Measurements from ENCODE around the gene NFILZ.

NFILZ gene

DNA sequence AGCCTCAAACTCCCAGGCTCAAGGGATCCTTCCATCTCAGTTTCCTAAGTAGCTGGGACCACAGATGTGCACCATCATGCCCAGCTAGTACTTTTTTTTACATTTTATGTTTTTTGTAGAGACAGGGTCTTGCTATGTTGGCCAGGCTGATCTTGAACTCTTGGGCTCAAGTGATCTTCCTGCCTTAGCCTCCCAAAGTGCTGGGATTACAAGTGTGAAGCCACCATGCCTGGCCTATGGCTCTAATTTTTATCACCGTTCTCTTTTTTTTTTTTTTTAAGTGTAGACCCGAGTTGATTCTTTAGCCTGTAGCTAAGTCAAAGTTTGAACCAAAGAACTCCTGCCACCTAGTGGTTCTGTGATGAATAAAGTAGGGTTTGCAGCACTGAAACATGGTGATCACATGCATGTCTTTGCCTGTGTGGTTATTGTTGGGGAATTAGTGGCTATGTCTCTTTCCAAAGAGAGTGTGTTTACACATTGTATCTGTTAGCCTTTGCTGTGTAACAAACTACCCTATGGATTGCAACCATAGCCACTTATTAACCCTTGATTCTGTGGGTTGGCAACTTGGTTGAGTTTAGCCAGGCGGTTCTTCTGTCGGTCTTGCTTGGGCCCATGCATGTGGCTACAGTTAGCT is 11.6 kb downstream of the NFILZ start:
- DNase-seq (ENCODE audit: low spot score): peak; percentile 51

DNA sequence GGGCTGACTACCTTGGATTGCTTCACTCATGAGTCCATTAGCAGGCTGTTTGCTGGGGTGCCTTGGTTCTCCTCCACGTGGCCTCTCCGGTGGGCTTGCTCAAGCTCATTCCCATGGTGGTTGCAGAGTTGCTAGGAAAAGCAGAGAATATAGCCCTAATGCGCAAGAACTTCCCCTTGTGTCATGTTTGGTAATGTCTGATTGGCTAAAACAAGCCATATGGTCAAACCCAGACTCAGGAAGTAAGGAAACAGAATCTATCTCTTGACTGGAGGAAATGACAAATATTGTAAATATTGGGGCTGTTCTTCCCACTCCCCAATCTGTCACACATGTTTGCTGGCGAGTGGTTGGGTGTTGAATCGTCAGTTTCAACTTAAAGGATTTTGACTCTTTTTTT is 12.1 kb downstream of the NFILZ start:
- DNase-seq (ENCODE audit: low spot score): no peak

DNA sequence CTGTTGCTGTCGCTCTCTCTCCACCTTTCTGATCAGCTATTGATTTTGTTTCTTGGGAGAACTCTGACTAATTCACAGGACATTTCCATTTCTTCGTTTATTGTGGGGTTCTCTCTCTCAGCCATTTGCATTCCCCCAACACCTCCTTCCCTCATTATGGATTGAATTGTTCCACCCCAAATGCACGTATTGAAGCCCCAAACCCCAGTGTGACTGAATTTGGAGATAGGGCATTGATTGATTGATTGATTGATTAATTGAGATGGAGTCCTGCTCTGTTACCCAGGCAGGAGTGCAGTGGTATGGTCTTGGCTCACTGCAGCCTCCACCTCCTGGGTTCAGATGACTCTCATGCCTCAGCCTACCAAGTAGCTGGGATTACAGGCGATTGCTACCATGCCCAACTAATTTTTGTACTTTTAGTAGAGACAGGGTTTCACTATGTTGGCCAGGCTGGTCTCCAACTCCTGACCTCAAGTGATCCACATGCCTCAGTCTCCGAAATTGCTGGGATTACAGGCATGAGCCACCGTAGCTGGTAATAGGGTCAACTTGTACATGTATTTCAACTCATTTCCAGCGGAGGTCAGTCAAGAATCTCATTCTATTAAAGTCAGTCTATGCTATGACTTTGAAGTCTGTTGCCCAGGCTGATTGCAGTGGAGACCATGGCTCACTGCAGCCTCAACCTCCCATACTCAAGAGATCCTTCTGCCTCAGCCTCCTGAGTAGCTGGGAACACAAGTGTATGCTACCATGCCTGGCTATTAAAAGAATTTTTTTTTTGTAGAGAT is 13.6 kb downstream of the NFILZ start:
- DNase-seq (ENCODE audit: low spot score): no peak

DNA sequence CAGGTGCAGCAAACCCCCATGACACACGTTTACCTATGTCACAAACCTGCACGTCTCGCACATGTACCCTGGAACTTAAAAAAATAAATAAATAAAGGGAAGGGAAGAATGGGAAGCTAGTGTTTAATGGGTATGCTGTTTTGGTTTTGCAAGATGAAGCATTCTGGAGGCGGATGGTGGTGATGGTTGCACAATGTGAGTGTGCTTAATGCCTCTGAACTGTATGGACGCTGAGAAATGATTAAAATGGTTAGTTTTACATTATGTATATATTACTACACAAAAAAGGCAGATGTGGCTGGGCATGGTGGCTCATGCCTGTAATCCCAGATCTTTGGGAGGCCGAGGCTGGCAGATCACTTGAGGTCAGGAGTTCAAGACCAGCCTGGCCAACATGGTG is 17.8 kb downstream of the NFILZ start:
- DNase-seq (ENCODE audit: low spot score): no peak

DNA sequence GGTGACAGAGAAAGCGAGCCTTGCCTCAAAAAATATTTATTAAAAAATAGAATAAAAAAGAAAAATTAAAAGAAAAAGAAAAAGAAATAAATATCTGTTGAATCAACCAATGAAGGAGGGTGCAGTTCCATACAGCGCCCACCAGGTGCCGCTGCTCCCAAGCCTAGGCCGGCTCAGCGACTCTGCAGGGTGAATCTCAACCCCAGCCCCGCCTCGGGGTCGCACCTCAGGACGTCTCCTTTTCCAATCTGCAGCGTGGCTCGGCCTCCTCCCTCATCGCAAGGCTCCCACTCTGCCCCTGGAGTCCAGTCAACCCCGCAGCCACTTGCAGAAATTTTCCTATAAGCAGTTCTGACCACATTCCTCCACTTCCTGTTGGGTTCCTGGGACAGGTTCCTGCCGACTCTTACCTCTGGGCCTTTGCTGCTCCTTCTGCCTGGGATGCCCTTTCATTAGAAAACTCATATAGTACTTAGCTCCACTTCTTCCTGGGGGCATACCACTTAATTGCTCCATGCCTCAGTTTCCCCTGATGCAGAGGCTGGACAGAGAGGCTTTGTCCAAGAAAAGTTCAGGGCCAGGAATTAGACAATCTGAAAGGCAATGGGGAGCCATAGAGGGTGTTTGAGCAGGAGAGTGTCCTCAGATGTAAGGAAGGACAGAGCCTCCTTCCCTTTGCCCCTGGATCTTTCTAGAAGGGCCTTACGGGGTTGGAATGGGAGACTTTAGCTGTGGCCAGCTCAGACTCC is 24.3 kb downstream of the NFILZ start:
- peak; percentile 75 for DNase-seq (ENCODE audit: low spot score)

DNA sequence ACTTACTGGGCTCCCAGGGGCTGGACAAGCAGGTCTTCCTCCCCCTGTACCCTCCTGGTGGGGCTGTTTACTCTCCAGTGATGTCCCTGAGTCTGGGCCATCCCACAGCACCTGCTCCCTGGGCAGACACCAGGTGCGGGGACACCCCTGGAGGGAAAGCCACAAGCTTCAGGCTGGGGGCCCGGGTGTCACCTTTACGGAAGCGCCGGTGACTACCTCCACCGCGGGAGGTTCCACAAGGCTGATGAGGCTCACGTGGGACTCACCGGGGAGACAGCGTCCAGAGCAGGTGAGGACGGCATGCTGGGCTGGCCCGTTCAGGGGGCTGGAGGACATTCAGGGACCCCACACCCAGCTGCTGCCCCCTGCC is 24.9 kb downstream of the NFILZ start:
- DNase-seq (ENCODE audit: low spot score): no peak

DNA sequence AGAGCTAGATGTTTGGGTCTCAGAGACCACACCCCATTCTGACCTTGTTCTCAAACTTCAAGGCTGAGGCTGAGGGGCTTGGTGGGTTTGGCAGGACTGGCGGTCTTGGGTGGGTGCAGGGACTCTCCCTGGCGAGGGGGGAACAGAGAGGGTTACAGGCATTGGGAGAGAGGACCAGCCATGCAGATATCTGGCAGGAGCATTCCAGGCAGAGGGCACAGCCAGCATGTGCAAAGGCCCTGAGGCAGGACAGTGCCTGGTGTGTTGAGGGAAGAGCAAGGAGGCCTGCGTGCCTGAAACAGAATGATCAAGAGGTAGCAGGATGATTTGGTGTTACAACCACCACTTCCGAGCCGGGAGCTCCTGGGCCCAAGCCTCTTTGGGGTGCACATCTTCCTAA is 27.4 kb downstream of the NFILZ start:
- no peak for DNase-seq (ENCODE audit: low spot score)

DNA sequence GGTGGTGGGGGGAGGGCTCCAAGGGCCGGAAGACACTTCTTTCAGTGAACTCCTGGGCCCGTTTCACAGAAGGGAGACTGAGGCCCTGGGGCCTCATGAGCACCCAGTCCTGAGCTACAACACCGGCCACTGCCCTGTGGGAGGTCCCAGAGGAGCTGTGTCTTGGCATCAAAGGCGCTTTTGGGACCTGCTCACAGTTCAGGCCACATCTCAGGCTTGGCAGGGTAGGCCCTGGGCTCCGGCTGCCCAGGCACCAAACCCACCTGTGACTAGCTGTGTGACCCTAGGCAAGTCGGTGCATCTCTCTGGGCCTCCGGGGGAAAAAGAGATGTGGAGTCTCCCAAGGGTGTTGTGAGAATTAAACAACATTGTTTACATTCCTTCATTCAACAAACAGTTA is 29.5 kb downstream of the NFILZ start:
- no peak for DNase-seq (ENCODE audit: low spot score)

DNA sequence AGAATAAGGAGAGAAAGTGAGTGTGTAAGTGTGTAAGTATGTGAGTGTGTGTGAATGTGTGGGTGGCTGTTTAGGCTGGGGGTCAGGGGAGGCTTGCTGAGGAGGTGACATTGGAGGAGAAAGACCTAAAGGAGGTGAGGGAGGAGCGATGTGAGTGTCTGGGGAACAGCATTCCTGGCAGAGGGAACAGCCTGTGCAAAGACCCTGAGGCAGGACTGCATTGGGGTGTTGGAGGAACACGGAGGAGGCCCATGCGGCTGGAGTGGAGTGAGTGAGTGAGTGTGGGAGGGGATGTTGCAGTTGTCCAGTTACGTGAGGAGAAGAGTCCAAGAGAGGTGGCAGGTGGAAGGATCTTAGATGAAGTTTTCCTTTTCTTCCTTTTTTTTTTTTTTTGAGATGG is 31.8 kb downstream of the NFILZ start:
- no peak for DNase-seq (ENCODE audit: low spot score)

DNA sequence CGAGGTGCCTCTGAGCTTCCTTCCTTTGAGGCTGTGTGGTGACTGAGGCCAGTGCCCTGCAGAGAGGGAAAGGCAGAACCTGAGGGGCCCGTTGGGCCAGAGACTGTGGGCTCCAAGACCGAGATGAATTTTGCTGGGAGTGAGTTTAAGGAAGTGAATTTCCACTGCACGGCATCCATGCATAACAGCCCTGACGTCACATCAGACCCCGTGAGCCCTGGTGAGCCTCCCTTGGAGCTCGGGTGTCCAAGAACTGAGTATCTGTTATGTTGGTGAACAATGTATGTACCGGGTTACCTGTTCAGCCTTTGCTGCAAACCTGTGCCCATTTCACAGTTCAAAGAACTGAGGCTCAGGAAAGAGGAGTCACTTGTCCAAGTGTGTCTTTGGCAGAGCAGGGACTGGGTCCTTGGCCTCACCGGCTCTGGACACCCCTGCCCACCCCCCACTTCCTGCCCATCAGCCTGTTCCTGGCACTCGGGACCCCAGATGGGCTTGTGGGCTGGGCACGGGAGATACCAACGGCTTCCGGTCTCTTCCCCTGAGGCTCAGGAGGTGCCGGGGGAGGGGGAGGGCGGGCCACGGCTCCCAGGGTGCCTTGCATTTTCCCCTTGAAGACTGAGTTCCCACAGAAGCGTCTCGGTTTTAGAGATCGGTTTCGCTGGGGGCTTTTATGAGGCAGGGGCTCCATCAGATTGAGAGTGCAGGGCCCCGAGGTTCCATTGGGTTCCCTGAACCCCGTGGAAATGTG is 33.7 kb downstream of the NFILZ start:
- DNase-seq (ENCODE audit: low spot score): peak; percentile 64

DNA sequence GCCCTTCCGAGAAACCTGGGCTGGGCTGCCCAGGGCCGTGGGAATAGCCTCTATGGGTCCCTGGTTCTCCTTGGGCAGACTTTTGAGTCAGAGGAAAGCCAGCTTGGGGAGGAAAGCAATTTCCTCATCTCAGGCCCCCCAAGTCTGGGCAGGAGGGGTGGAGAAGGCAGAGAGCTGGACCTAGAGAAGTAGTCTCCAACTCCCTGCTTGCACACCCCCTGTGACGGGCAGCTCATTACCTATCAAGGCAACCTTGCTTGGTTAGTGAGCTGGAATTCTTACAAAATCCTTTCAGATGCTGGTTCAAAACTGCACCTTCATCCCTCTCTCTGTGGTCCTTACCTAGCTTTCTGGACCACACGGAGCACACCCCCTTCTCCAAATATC is 34.2 kb downstream of the NFILZ start:
- no peak for DNase-seq (ENCODE audit: low spot score)

DNA sequence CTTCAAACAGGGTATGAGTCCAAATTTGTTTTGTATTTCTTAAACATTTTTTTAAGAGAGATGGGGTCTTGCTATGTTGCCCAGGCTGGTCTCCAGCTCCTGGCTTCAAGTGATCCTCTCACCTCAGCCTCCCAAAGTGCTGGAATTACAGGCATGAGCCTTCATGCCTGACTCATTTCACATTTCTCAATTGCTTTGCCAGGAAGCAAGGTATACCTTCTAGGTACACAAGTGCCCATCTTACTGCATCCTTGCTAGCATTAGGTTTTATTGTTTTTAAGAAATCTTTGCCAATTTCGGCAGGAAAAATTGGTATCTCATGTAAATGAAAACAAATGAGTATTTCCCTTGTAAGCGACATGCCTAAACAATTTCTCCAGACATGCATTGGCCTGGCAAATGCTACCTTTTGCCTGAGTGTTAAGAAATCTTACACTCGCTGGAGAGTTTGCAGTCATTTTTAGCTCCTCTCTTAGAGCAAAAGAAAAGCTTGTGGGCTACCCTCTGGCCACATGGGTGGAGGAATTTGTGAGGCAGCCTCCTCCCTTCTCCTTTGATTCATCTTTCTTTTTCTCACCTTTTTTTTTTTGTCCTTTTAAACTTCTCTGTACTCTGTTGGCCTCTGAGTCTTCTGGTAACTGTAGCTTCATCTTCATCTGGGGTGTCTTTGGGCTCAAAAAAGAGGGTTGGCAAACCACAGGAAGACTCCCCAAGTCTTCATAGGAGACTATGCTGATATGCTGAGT is 35.2 kb downstream of the NFILZ start:
- DNase-seq (ENCODE audit: low spot score): no peak

DNA sequence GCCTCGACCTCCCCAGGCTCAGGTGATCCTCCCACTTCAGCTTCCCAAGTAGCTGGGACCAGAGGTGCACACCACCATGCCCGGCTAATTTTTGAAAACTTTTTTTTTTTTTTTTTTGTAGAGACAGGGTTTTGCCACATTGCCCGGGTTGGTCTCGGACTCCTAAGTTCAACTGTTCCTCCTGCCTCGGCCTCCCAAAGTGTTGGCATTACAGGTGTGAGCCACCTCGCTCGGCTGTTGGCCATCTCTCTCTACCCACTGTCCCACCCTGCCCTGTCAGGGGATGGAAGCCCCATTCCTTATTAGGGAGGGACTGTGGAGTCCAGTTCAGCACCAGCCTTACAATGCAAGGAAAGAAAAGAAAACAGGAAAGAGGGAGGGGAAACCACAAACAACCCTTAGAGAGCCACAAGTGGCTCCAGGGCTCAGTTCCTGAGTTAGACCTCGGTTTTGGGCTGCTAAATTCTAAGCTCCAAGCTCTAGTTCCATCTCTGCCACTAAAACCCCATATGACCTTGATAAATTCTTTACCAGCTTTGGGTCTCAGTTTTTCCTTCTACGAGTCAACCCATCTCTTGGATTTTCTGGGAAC is 36.5 kb downstream of the NFILZ start:
- DNase-seq (ENCODE audit: low spot score): no peak

DNA sequence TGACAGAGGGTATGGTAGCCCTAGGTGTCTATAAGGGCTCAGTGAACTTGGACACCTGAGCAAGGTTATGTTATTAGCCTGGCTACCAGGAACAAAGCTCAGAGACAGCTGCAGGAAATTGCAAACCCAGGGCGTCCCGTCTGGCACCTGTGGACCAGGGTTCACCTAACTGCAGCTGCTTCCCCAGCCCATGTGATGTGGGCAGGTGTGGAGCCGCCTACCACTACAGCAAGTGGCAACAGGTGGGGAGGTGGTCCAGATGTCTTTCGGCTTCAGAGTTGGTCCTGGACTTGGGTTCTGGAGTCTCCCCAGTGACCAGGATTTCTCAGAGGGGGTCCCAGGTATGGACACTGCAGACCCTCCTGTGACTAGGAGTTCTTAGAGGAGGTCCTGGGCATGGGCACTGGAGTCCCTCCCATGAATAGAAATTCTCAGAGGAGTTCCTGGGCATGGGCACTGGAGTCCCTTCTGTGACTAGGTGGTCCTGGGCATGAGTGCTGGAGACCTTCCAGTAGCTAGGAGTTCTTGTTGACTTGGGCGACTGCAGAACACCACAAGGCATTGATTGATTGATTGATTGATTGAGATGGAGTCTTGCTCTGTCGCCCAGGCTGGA is 43.0 kb downstream of the NFILZ start:
- no peak for DNase-seq (ENCODE audit: low spot score)

DNA sequence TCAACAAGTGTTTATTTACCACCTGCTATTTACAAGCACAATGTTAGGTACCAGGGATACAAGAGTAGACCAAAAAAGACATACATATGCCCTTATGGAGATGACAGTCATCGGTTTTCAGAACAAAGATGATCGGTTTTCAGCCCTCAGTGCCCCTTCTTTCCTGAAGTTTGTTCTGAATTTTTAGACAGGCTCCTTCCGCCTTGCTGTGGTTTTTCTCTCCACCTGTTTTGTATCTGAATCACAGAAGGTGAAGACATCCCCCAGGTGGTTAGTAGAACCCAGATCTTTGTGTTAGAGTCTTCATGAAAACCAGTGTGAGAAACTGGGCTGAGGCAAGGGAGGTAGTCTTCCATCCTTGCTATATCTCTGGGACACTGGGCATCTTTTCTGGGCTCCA is 44.6 kb downstream of the NFILZ start:
- no peak for DNase-seq (ENCODE audit: low spot score)

DNA sequence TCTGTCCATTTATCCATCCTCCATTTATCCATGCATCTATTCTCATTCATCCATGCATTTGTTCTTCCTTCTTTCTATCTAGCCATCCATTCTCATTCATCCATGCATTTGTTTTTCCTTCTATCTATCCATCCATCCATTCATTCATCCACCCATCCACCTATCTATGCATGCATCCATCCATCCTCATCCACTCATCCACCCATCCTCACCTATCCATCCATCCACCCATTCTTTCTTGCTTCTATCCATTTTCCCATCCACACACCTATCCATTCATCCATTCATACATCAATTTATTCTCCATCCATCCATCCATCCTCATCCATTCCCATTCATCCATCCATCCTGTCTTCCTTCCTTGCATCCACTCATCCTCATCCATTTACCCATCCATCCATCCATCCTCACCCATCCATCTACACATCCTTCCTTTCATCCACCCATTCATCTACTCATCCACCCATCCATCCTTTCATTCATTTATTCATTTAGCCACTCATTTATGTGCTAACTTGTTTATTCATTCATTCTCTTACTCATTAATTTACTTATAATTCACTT is 47.9 kb downstream of the NFILZ start:
- no peak for DNase-seq (ENCODE audit: low spot score)
